GM18526 (cell line): Measurements from ENCODE around the gene CDPF1.

ENCODE experiments used
- POLR2A ChIP-seq: IDR thresholded peaks from 3 replicates; pipeline ENCODE4 v1.6.1; 2011; ENCODE audit not compliant: insufficient read length; ENCODE audit errors: extremely low read depth

Gene CDPF1

GRCh38 chr22:46224044-46224897 is 25.8 kb downstream of the CDPF1 start:
- no peak for TF ChIP-seq POLR2A

- no peak for TF ChIP-seq POLR2A
Measured at GRCh38 chr22:46220921-46221320, 29.2 kb downstream of the CDPF1 start.

- TF ChIP-seq POLR2A, result no peak
Measured at GRCh38 chr22:46219636-46220035, 30.5 kb downstream of the CDPF1 start.

DNA sequence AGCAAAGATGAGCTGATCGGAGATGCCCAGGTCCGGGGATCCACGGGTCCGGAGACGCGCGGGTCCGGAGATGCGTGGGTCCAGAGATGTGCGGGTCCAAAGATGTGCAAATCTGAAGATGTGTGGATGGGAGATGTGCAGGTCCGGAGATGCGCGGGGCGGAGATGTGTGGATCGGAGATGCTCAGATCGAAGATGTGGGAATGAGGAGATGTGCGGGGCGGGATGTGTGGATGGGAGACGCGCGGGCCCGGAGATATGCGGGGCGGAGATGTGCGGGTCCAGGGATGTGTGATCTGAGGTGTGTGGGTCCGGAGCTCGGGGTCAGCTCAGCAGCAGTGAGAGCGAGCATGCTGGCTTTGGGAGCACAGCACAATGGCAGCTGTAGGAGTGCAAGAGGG is 35.5 kb downstream of the CDPF1 start:
- TF ChIP-seq POLR2A, result no peak

DNA sequence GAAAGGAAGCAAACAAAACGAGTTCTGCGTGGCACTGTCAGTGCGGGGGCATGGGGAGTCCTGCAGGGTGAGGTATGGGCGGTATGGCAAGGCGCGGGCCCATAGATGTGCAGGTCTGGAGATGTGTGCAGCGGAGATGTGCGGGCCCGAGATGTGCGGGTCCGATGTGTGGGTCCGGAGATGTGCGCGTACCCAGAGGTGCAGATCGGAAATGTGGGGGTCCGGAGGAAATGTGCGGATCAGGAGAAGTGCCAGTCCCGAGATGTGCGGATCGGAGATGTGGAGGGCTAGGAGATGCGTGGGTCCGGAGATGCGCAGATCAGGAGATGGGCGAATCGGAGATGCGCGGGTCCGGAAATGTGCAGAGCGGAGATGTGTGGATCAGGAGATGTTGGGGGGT is 35.9 kb downstream of the CDPF1 start:
- no peak for TF ChIP-seq POLR2A

DNA sequence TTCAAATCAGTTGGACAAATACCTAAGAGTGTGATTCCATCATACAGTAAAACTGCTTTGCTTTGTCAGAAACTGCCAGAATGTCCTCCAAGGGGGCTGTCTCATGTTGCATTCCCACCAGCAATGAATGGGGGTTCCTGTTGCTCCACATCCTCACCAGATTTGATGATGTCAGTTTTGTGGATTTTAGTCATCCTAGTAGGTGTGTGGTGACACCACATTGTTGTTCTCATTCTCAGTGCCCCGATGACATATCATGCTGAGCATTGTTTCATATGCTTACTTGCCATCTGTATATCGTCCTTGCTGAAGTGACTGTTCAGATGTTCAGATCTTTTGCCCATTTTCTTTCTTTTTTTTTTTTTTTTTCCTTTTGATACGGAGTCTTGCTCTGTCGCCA is 37.0 kb downstream of the CDPF1 start:
- no peak for TF ChIP-seq POLR2A

DNA sequence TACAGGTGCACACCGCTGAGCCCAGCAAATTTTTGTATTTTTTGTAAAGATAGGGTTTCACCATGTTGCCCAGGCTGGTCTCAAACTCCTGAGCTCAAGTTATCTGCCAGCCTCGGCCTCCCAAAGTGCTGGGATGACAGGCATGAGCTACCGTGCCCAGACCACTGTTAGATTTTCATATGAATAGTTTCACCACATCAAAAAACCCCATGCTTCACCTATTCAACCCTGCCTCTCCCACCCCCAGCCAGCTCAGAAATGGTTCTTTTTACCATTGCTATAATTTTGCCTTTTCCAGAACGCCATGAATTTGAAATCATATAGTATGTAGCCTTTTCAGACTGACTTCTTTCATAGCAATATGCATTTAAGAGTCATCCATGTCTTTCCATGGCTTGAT is 37.9 kb downstream of the CDPF1 start:
- no peak for TF ChIP-seq POLR2A

DNA sequence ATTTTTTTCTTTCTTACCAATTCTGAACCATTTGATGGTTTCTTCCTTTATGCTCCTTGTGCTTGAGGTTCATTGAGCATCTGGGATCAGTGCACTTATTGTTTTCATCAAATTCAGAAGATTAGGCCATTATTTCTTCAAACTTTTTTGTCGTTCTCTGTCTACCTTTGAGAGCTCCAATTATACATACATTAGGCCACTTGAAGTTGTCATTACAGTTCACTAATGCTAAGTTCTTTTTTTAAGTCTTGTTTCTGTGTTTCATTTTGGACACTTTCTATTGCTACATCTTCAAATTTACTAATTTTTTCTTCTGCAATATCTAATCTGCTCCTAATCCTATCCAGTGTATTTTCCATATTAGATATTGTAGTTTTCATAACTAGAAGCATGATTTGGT is 40.8 kb downstream of the CDPF1 start:
- TF ChIP-seq POLR2A, result no peak

- no peak for TF ChIP-seq POLR2A
Measured at GRCh38 chr22:46203601-46203980, 46.5 kb downstream of the CDPF1 start.

DNA sequence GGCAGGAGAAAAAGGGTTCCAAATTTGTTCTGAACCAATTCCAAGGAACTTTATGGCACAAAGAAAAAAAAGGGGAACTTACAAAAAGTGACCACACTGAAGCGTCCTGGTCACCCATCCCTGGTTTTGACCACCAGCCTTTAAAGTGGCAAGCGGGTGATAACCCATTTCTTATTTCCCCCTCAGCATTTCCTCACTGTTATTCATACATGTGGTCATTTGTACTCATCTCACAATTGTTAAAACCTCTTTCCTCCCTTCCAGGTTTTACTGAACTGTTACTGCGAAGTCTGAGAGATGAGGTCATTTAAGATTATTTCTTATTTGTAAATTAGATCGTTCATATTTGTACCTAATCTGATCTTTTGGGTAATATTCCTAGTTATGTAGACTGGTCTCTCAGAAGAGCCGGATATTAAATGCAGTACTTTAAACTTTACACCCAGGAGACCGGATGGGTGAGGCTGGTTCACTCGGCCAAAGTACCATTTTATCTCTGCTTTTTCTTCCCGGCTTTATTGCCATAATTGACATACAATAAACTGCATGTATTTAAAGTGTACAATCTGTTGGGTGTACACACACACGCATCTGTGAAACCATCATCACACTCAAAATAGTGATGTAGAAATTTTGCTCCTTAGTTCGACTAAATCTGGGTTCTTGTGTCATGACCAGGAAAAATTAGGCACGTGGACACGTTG is 47.0 kb downstream of the CDPF1 start:
- TF ChIP-seq POLR2A, result no peak

- TF ChIP-seq POLR2A, result no peak
Measured at GRCh38 chr22:46201059-46201757, 48.9 kb downstream of the CDPF1 start.

DNA sequence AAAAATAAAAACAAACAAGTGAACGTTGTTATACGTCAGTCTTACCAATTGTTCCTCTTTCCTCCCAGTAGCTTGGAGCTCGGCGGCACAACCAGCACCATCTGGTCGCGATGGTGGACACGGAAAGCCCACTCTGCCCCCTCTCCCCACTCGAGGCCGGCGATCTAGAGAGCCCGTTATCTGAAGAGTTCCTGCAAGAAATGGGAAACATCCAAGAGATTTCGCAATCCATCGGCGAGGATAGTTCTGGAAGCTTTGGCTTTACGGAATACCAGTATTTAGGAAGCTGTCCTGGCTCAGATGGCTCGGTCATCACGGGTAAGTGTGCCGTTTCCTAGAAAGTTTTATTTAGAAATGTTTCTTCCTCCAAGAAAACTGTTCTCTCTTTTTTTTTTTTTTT is 51.8 kb downstream of the CDPF1 start:
- TF ChIP-seq POLR2A, result no peak

DNA sequence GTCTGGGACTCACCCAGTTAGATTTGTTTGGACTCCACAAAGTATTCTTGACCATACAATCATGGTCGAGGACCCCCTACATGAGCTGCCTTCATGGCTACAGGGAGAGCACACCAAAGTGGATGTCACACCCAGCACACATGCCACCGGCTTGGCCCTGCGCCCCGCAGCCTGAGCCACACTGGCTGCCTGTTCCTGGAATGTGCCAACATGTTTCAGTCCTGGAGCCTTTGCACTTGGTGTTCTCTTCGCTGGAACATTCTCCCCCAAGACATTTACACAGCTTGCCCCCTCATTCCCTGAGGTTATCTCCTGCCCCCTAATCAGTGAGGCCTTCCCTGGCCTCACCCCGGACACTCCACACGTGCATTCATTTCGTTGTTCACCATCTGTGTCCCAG is 53.8 kb downstream of the CDPF1 start:
- no peak for TF ChIP-seq POLR2A

DNA sequence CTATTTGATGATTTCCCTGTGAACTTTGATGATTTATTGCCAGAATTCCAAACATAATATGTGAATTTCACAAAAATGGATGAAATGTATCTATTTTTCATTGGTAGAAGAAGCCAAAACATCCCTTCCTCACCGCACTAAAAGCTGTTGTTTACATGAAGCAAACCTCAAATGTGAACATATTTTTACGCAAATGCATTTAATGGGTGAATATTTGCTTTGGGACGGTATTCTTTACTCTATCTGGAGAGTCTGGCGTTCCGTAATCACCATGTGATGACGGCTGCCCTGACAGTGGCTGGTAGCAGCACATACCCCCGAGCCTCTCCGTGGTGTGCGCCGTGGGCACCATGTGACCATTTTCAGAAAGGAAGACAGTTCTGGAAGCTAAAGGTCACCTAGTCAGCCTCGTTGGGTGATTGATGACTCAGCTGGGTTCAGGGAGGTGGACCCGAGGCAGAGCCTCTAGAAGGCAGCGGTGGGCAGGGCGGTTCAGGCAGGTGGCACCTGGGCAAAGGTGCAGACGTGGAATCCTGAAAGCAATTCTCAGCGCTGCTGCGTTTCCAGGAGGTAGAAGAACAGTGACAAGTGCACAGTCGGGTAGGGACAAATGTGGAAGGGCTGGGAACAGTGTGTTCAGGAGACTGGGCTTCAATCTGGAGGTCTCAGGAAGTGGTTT is 54.5 kb downstream of the CDPF1 start:
- no peak for TF ChIP-seq POLR2A
